Stimulated activated CD8-positive, alpha-beta memory T cell treated with anti-CD3 and anti-CD28 coated beads, Interleukin-7, amount 100 ng/mL, for 1 hour (primary cell): Measurements from ENCODE around the gene CNBP.
A peak's percentile ranks its signal among the peaks of the same experiment; 100 is the strongest.

Experiments used
- DNase-seq, 2 donors: peaks; one replicate each; pipeline ENCODE4 v3.0.0-alpha.2; 2020; ENCODE audit warnings: low read depth in 2 of 2

The CNBP gene

GRCh38 chr3:129131465-129132088, 52.1 kb downstream of the CNBP start:
- no peak for DNase-seq

GRCh38 chr3:129130291-129130813, 53.3 kb downstream of the CNBP start:
- DNase-seq, result no peak

- no peak for DNase-seq
These were observed 55.1 kb downstream of the CNBP start for GRCh38 chr3:129128357-129129155.

- no peak for DNase-seq
These were observed 56.9 kb downstream of the CNBP start for GRCh38 chr3:129126726-129127280.

- no peak for DNase-seq
These were observed 60.2 kb downstream of the CNBP start for GRCh38 chr3:129123314-129124060.

- DNase-seq, result no peak
These were observed 61.2 kb downstream of the CNBP start for GRCh38 chr3:129122412-129123011.

- DNase-seq, result peak; percentile 81 to 88
These were observed 61.8 kb downstream of the CNBP start, which contains the start of gene RAB43 for GRCh38 chr3:129121792-129122411. Gene RAB43, minus strand, starts transcription at chr3:129121804. Its CDS starts 315 bp downstream, at chr3:129121489.

GRCh38 chr3:129121016-129121791, 62.5 kb downstream of the CNBP start:
- no peak for DNase-seq

- peak; percentile 67 to 76 for DNase-seq
These were observed 63.3 kb downstream of the CNBP start for GRCh38 chr3:129120254-129121004.

- no peak for DNase-seq
These were observed 64.2 kb downstream of the CNBP start for GRCh38 chr3:129119365-129120100.

- DNase-seq, result no peak
These were observed 65.0 kb downstream of the CNBP start for GRCh38 chr3:129118745-129119144.
